Measurements from ENCODE around the gene ECPAS. TPM values are rescaled to one million over a fixed set of nuclear protein-coding genes. Genes with fewer than 3 reads are reported as not detected.
"Not testable (repeated sequence)": the region's sequence is repeated elsewhere in the genome, so short reads cannot be mapped to it uniquely, and the experiment has no call there.

ECPAS gene
- total RNA-seq, 1 donor from 2014 or later = 108 TPM

DNA sequence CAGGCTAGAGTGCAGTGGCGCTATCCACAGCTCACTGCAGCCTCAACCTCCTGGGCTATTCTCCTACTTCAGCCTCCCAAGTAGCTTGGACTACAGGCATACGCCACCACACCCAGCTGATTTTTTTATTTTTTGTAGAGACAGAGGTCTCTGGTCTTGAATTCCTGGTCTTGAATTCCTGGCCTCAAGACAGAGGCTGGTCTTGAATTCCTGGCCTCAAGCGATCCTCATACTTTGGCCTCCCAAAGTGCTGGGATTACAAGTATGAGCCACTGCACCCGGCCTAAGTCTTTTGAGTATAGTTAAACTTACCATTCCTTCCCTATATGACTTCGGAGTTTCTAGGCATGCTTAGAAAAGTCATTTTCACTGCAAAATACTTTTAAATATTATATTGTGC, 29.4 kb downstream of the ECPAS start:
- no peak for DNase-seq (ENCODE audit: extremely low spot score, unreplicated experiment)
- H3K27me3 Mint-ChIP-seq (ENCODE audit: unreplicated experiment) = no peaks in the 10 kb centered on the region
- no peak overlapping the region for H3K4me3 Mint-ChIP-seq (ENCODE audit: unreplicated experiment)
- H3K4me1 Mint-ChIP-seq (ENCODE audit: unreplicated experiment) = peaks cover 50% of the 10 kb centered on the region
- no peaks in the 10 kb centered on the region for H3K9me3 Mint-ChIP-seq (ENCODE audit: unreplicated experiment)
- H3K27ac Mint-ChIP-seq (ENCODE audit: unreplicated experiment) = no peak overlapping the region
- no peak for TF ChIP-seq CTCF (IDR thresholded peaks at IDR 0.05)
- H3K36me3 Mint-ChIP-seq (ENCODE audit: unreplicated experiment) = peaks cover 4% of the 10 kb centered on the region

GRCh38 chr9:111451570-111451969, 32.6 kb downstream of the ECPAS start:
- Mint-ChIP-seq H3K4me1 (ENCODE audit: unreplicated experiment) (peaks cover 37% of the 10 kb centered on the region), H3K36me3 (ENCODE audit: unreplicated experiment) (peaks cover 8% of the 10 kb centered on the region)
- DNase-seq (ENCODE audit: extremely low spot score, unreplicated experiment) = no peak

GRCh38 chr9:111450124-111450523, 34.1 kb downstream of the ECPAS start:
- DNase-seq (ENCODE audit: extremely low spot score, unreplicated experiment) = no peak
- TF ChIP-seq CTCF (IDR thresholded peaks at IDR 0.05) = no peak
- H3K27ac Mint-ChIP-seq (ENCODE audit: unreplicated experiment) = no peak overlapping the region
- no peaks in the 10 kb centered on the region for H3K27me3 Mint-ChIP-seq (ENCODE audit: unreplicated experiment)
- H3K4me1 Mint-ChIP-seq (ENCODE audit: unreplicated experiment) = peaks cover 29% of the 10 kb centered on the region
- H3K4me3 Mint-ChIP-seq (ENCODE audit: unreplicated experiment) = no peak overlapping the region
- H3K36me3 Mint-ChIP-seq (ENCODE audit: unreplicated experiment) = peaks cover 21% of the 10 kb centered on the region
- no peaks in the 10 kb centered on the region for H3K9me3 Mint-ChIP-seq (ENCODE audit: unreplicated experiment)

More at GRCh38 chr9:111451570-111451969, 32.6 kb downstream of the ECPAS start:
- Mint-ChIP-seq H3K27me3 (ENCODE audit: unreplicated experiment) (no peaks in the 10 kb centered on the region), H3K27ac (ENCODE audit: unreplicated experiment) (peak overlapping the region; percentile 2), H3K4me3 (ENCODE audit: unreplicated experiment) (no peak overlapping the region), H3K9me3 (ENCODE audit: unreplicated experiment) (no peaks in the 10 kb centered on the region)
- TF ChIP-seq CTCF (IDR thresholded peaks at IDR 0.05) = no peak

DNA sequence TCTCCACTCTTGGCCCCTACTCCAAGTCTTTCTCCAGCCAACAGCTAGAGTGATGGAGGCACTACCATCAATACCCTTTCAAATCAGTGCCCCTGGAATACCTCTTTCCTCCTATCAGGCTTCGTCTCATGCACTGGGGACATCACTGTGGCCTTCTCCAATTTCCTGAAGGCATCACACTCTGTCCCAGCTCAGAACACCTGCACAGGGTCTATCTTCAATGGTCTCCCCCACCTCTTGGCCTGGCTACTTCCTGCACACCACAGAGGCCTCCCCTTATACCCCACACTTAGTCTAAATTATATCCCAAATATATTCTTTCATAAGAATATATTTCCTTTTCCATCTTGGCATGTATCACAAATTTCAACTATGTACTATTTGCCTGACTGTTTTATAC, 34.5 kb downstream of the ECPAS start:
- H3K27ac Mint-ChIP-seq (ENCODE audit: unreplicated experiment) = no peak overlapping the region

GRCh38 chr9:111445799-111446198, 38.4 kb downstream of the ECPAS start:
- DNase-seq (ENCODE audit: extremely low spot score, unreplicated experiment); H3K27ac Mint-ChIP-seq (ENCODE audit: unreplicated experiment); H3K4me1 Mint-ChIP-seq (ENCODE audit: unreplicated experiment); H3K27me3 Mint-ChIP-seq (ENCODE audit: unreplicated experiment); H3K4me3 Mint-ChIP-seq (ENCODE audit: unreplicated experiment); H3K9me3 Mint-ChIP-seq (ENCODE audit: unreplicated experiment): not testable (repeated sequence)
- peaks cover 28% of the 10 kb centered on the region for H3K36me3 Mint-ChIP-seq (ENCODE audit: unreplicated experiment)

More for the DNA sequence above, 34.5 kb downstream of the ECPAS start:
- peaks cover 29% of the 10 kb centered on the region for H3K4me1 Mint-ChIP-seq (ENCODE audit: unreplicated experiment)
- TF ChIP-seq CTCF (IDR thresholded peaks at IDR 0.05) = no peak
- no peak overlapping the region for H3K4me3 Mint-ChIP-seq (ENCODE audit: unreplicated experiment)
- H3K36me3 Mint-ChIP-seq (ENCODE audit: unreplicated experiment) = peaks cover 21% of the 10 kb centered on the region
- H3K27me3 Mint-ChIP-seq (ENCODE audit: unreplicated experiment) = no peaks in the 10 kb centered on the region
- DNase-seq (ENCODE audit: extremely low spot score, unreplicated experiment) = no peak
- no peaks in the 10 kb centered on the region for H3K9me3 Mint-ChIP-seq (ENCODE audit: unreplicated experiment)

DNA sequence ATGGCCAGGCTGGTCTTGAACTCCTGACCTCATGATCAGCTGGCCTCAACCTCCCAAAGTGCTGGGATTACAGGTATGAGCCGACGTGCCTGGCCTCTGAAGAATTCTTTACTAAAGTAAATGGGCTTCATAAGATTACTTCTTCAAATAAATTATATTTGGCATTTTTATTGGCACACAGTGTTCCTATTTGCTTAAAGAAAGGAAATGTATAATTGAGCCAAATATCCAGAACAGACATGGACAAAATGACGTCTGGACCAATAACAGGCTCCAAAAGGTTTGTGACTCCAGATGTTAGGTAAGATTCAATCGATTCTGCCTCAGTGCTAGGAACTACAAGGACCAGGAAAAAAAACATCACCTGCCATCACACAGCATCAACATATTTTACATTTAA, 40.7 kb downstream of the ECPAS start:
- DNase-seq (ENCODE audit: extremely low spot score, unreplicated experiment) = no peak
- H3K36me3 Mint-ChIP-seq (ENCODE audit: unreplicated experiment) = peaks cover 40% of the 10 kb centered on the region
- no peak for TF ChIP-seq CTCF (IDR thresholded peaks at IDR 0.05)
- no peak overlapping the region for H3K27ac Mint-ChIP-seq (ENCODE audit: unreplicated experiment)
- H3K4me1 Mint-ChIP-seq (ENCODE audit: unreplicated experiment) = peaks cover 5% of the 10 kb centered on the region
- no peaks in the 10 kb centered on the region for H3K27me3 Mint-ChIP-seq (ENCODE audit: unreplicated experiment)
- no peak overlapping the region for H3K4me3 Mint-ChIP-seq (ENCODE audit: unreplicated experiment)
- H3K9me3 Mint-ChIP-seq (ENCODE audit: unreplicated experiment) = no peaks in the 10 kb centered on the region
